OCI-LY7 (cell line): ENCODE data around the gene STEAP3. TPM values are rescaled to one million over a fixed set of nuclear protein-coding genes. Genes with fewer than 3 reads are reported as not detected.

ENCODE experiments used
- BruUV-seq: library from RNA; stranded (reverse); fragments of 400-500 nt; replicated peaks from 2 replicates; lab custom pipeline; 2021; lab: Mats Ljungman, UMichigan
- CTCF ChIA-PET: fragments of 300-600 bp; sonication (Branson Sonifier 250); formaldehyde crosslinking; loops from one replicate; lab custom pipeline; 2022; ENCODE audit warnings: antibody characterized with exemption; ENCODE audit not compliant: unreplicated experiment; lab: Charles Lee
- POLR2A ChIA-PET: fragments of 300-600 bp; sonication (Branson Sonifier 250); formaldehyde crosslinking; loops from one replicate; lab custom pipeline; 2022; ENCODE audit warnings: antibody characterized with exemption; lab: Charles Lee
- DNase-seq: peaks from one replicate; pipeline ENCODE4 v3.0.0-alpha.2; 2015; ENCODE audit warnings: low spot score
- H2AFZ ChIP-seq: fragments of 200-600 bp; sonication (generic), shearing (Covaris generic); 2 replicates; pipeline ENCODE4 v1.6.1; 2014; ENCODE audit warnings: mild to moderate bottlenecking, antibody characterized with exemption, low read length, moderate library complexity
- H3K27ac ChIP-seq: fragments of 200-600 bp; sonication (generic); 2 replicates; pipeline ENCODE4 v1.5.1; 2014; ENCODE audit warnings: mixed run types, low read depth, mild to moderate bottlenecking, moderate library complexity, low read length, inconsistent platforms; ENCODE audit not compliant: poor library complexity, severe bottlenecking
- H3K36me3 ChIP-seq: fragments of 200-600 bp; sonication (generic); 2 replicates; pipeline ENCODE4 v1.6.1; 2014; ENCODE audit warnings: mild to moderate bottlenecking, antibody characterized with exemption, low read length, moderate library complexity, mixed read lengths; ENCODE audit not compliant: insufficient read depth
- H3K4me1 ChIP-seq: fragments of 200-600 bp; sonication (generic); 2 replicates; pipeline ENCODE4 v1.5.1; 2014; ENCODE audit warnings: mild to moderate bottlenecking, low read length; ENCODE audit not compliant: insufficient read depth, poor library complexity, severe bottlenecking
- H3K4me2 ChIP-seq: fragments of 200-600 bp; sonication (generic); 2 replicates; pipeline ENCODE4 v1.6.1; 2014; ENCODE audit warnings: mild to moderate bottlenecking, low read length
- H3K4me3 ChIP-seq: fragments of 200-600 bp; sonication (generic); 2 replicates; pipeline ENCODE4 v1.5.1; 2014; ENCODE audit warnings: mild to moderate bottlenecking, low read depth, low read length; ENCODE audit not compliant: poor library complexity, severe bottlenecking
- H3K79me2 ChIP-seq: fragments of 200-600 bp; sonication (generic); 2 replicates; pipeline ENCODE4 v1.6.1; 2016; ENCODE audit warnings: low read depth, mild to moderate bottlenecking, low read length, moderate library complexity, mixed read lengths; ENCODE audit not compliant: insufficient read depth
- H3K9me2 ChIP-seq: fragments of 200-600 bp; sonication (generic); 2 replicates; pipeline ENCODE4 v1.6.1; 2016; ENCODE audit warnings: mild to moderate bottlenecking, low read length, mixed read lengths; ENCODE audit not compliant: insufficient read depth
- H3K9me3 ChIP-seq: fragments of 200-600 bp; sonication (generic); 2 replicates; pipeline ENCODE4 v1.6.1; 2014; ENCODE audit warnings: mild to moderate bottlenecking, mixed run types, low read length, mixed read lengths
- H4K20me1 ChIP-seq: fragments of 200-600 bp; sonication (generic); 2 replicates; pipeline ENCODE4 v1.6.1; 2014; ENCODE audit warnings: mild to moderate bottlenecking, antibody characterized with exemption, low read length, moderate library complexity, mixed read lengths; ENCODE audit not compliant: insufficient read depth
- CTCF ChIP-seq: fragments of 200-600 bp; sonication (generic); conservative IDR thresholded peaks from 2 replicates; pipeline ENCODE4 v1.5.1; 2014; ENCODE audit warnings: mild to moderate bottlenecking, antibody characterized with exemption, low read length, moderate library complexity, mixed read lengths
- EZH2phosphoT487 ChIP-seq: fragments of 200-600 bp; sonication (generic); IDR thresholded peaks from 2 replicates; pipeline ENCODE4 v1.6.1; 2018; ENCODE audit warnings: low read depth, borderline replicate concordance, mild to moderate bottlenecking, mixed run types, antibody characterized with exemption, low read length, moderate library complexity, mixed read lengths
- intact Hi-C: fragments of 100-400 bp; cut with micrococcal nuclease; formaldehyde crosslinking; loops from one replicate; pipeline ENCODE4 v1.10.0; 2022; ENCODE audit not compliant: unreplicated experiment
- total RNA-seq, 2 experiments: library from RNA; depleted of rRNA in 1 of 2; stranded (reverse); fragments of >200 nt in 1 of 2; shearing (Covaris generic) in 1 of 2; gene quantifications; 2 replicates each; pipeline ENCODE4 v1.2.3, GENCODE V29; 2014 to 2022

The STEAP3 gene
- total RNA-seq, 2 experiments from 2014 or later = not detected

- no peak overlapping the region for H3K4me3 ChIP-seq
- no peaks in the 10 kb centered on the region for H4K20me1 ChIP-seq
- TF ChIP-seq CTCF (no peak), EZH2phosphoT487 (no peak)
- CTCF ChIA-PET = no interaction called here
- H3K4me1 ChIP-seq = no peaks in the 10 kb centered on the region
- H3K9me3 ChIP-seq = no peaks in the 10 kb centered on the region
- POLR2A ChIA-PET = interaction anchor here (0.6 to 0.9 kb wide), 3 partner anchors 37 to 397 kb away, joined by 3 read pairs; no protein-coding TSS in a partner anchor
- H2AFZ ChIP-seq = no peak overlapping the region
- no peaks in the 10 kb centered on the region for H3K36me3 ChIP-seq
- no peaks in the 10 kb centered on the region for H3K79me2 ChIP-seq
- no peak overlapping the region for H3K27ac ChIP-seq
- no TSS peak for BruUV-seq
- no peak for DNase-seq
- H3K9me2 ChIP-seq = no peaks in the 10 kb centered on the region
- intact Hi-C loops = no loop called here
- no peak overlapping the region for H3K4me2 ChIP-seq
Measured at GRCh38 chr2:119253114-119253702, 29.6 kb downstream of the STEAP3 start.

- no peaks in the 10 kb centered on the region for H3K36me3 ChIP-seq
- POLR2A ChIA-PET = no interaction called here
- no peak overlapping the region for H3K27ac ChIP-seq
- H3K9me2 ChIP-seq = no peaks in the 10 kb centered on the region
- no peak overlapping the region for H3K4me2 ChIP-seq
- H2AFZ ChIP-seq = no peak overlapping the region
- no peak for DNase-seq
- intact Hi-C loops = no loop called here
- H3K4me3 ChIP-seq = no peak overlapping the region
- TF ChIP-seq CTCF (no peak), EZH2phosphoT487 (no peak)
- H4K20me1 ChIP-seq = no peaks in the 10 kb centered on the region
- H3K9me3 ChIP-seq = no peaks in the 10 kb centered on the region
- CTCF ChIA-PET = no interaction called here
- BruUV-seq = no TSS peak
- H3K4me1 ChIP-seq = no peaks in the 10 kb centered on the region
- no peaks in the 10 kb centered on the region for H3K79me2 ChIP-seq
Measured at GRCh38 chr2:119253760-119254600, 30.3 kb downstream of the STEAP3 start.
